A549 (cell line): ENCODE data around the gene KRT7.

Experiments
- CBX8 ChIP-seq: fragments of 200-600 bp; sonication (generic); IDR thresholded peaks from 2 replicates; pipeline ENCODE4 v1.6.1; 2016
- CHD4 ChIP-seq: fragments of 200-600 bp; sonication (generic); IDR thresholded peaks from 2 replicates; pipeline ENCODE4 v1.6.1; 2016; ENCODE audit warnings: antibody characterized with exemption, mild to moderate bottlenecking, borderline replicate concordance
- HOXA7 ChIP-seq: fragments of 250-450 bp; sonication (Bioruptor Pico); IDR thresholded peaks from 2 replicates; pipeline ENCODE4 v1.5.0; 2020; ENCODE audit warnings: mild to moderate bottlenecking, moderate library complexity
- MAZ ChIP-seq: fragments of 150-350 bp; IDR thresholded peaks from 2 replicates; pipeline ENCODE4 v1.6.1; 2014; ENCODE audit warnings: antibody characterized with exemption, low read depth, low read length, borderline replicate concordance
- NR3C1 ChIP-seq: fragments of >200 bp; sonication (Bioruptor Twin); formaldehyde crosslinking; IDR thresholded peaks from 3 replicates; pipeline ENCODE4 v1.6.1; 2017
- POLR2A ChIP-seq: IDR thresholded peaks from 2 replicates; pipeline ENCODE4 v1.6.1; 2012; ENCODE audit warnings: mild to moderate bottlenecking, low read length
- RAD21 ChIP-seq, 2 experiments: fragments of >200 bp in 1 of 2; sonication (Bioruptor Twin) in 1 of 2; formaldehyde crosslinking in 1 of 2; IDR thresholded peaks in 1 of 2; conservative IDR thresholded peaks in 1 of 2; 2 replicates in 1 of 2; 3 replicates in 1 of 2; pipeline ENCODE4 v1.6.1; 2012 to 2018; ENCODE audit warnings: inconsistent platforms in 1 of 2
- RFX5 ChIP-seq: fragments of 450-650 bp; IDR thresholded peaks from 2 replicates; pipeline ENCODE4 v1.7.1; 2014; ENCODE audit warnings: antibody characterized with exemption, mild to moderate bottlenecking, moderate library complexity
- SMC3 ChIP-seq: fragments of >200 bp; sonication (Bioruptor Twin); formaldehyde crosslinking; IDR thresholded peaks from 3 replicates; pipeline ENCODE4 v1.6.1; 2018; ENCODE audit warnings: inconsistent platforms
- ZSCAN20 ChIP-seq: fragments of 250-450 bp; sonication (Bioruptor Pico); IDR thresholded peaks from 2 replicates; pipeline ENCODE4 v1.8.0; 2022; ENCODE audit warnings: mild to moderate bottlenecking, moderate library complexity
- TF ChIP-seq, protein P1 (sequence below): fragments of >200 bp; sonication (Bioruptor Twin); formaldehyde crosslinking; IDR thresholded peaks from 3 replicates; pipeline ENCODE4 v1.5.1; 2016
- TF ChIP-seq, protein P2 (sequence below): IDR thresholded peaks from 2 replicates; pipeline ENCODE4 v1.6.1; 2012
- TF ChIP-seq, protein P3 (sequence below): fragments of 150-350 bp; IDR thresholded peaks from 2 replicates; pipeline ENCODE4 v1.6.1; 2014; ENCODE audit warnings: low read depth, mild to moderate bottlenecking, low read length
- TF ChIP-seq, protein P4 (sequence below): IDR thresholded peaks from 2 replicates; pipeline ENCODE4 v1.6.1; 2012

DNA sequence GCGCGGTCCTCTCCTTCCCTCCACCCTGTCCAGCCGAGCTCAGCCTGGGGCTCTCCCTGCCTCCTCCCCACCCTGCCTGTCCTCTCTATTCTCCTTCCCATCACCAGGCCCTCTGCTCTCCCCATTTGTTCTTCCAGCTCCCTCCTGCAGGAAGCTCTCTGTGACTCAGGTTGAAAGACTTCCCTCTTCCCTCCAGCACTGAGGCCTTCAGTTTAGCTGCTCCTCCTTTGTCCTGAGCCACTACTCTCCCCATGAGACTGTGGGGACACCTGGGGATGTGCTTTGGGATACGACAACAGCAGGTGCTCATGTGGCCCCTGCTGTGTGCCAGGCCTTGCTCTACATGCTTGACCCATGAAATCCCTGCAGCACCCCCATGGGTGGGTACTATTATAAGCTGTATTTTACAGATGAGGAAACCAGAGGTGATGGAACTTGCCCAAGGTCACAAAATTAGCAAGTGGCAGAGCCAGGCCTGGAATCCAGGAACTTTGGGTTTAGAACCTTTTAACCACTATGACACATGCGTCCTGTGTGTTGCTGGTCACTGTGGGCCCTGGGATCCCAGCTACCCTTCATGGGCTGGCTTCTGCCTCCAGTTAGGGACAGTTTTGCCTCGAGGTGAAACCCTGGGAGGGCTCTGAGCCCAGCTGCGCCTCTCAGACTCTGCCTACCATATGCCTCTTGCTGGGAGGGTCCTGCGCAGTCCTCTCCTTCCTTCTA lies 46.8 kb upstream of the KRT7 start:
- TF ChIP-seq NR3C1 (no peak), ZSCAN20 (CRISPR knock-in tag) (no peak), RFX5 (no peak), CBX8 (no peak), POLR2A (no peak), SMC3 (no peak), CHD4 (no peak), MAZ (no peak), RAD21 (conservative IDR thresholded peaks at IDR 0.05 in 1 of 2, IDR thresholded peaks at IDR 0.05 in 1 of 2) (no peak), HOXA7 (no peak)
- TF ChIP-seq, protein P1, sequence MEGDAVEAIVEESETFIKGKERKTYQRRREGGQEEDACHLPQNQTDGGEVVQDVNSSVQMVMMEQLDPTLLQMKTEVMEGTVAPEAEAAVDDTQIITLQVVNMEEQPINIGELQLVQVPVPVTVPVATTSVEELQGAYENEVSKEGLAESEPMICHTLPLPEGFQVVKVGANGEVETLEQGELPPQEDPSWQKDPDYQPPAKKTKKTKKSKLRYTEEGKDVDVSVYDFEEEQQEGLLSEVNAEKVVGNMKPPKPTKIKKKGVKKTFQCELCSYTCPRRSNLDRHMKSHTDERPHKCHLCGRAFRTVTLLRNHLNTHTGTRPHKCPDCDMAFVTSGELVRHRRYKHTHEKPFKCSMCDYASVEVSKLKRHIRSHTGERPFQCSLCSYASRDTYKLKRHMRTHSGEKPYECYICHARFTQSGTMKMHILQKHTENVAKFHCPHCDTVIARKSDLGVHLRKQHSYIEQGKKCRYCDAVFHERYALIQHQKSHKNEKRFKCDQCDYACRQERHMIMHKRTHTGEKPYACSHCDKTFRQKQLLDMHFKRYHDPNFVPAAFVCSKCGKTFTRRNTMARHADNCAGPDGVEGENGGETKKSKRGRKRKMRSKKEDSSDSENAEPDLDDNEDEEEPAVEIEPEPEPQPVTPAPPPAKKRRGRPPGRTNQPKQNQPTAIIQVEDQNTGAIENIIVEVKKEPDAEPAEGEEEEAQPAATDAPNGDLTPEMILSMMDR: no peak
- TF ChIP-seq, protein P2, sequence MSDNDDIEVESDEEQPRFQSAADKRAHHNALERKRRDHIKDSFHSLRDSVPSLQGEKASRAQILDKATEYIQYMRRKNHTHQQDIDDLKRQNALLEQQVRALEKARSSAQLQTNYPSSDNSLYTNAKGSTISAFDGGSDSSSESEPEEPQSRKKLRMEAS: no peak
- TF ChIP-seq, protein P3, sequence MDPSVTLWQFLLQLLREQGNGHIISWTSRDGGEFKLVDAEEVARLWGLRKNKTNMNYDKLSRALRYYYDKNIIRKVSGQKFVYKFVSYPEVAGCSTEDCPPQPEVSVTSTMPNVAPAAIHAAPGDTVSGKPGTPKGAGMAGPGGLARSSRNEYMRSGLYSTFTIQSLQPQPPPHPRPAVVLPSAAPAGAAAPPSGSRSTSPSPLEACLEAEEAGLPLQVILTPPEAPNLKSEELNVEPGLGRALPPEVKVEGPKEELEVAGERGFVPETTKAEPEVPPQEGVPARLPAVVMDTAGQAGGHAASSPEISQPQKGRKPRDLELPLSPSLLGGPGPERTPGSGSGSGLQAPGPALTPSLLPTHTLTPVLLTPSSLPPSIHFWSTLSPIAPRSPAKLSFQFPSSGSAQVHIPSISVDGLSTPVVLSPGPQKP: no peak
- TF ChIP-seq, protein P4, sequence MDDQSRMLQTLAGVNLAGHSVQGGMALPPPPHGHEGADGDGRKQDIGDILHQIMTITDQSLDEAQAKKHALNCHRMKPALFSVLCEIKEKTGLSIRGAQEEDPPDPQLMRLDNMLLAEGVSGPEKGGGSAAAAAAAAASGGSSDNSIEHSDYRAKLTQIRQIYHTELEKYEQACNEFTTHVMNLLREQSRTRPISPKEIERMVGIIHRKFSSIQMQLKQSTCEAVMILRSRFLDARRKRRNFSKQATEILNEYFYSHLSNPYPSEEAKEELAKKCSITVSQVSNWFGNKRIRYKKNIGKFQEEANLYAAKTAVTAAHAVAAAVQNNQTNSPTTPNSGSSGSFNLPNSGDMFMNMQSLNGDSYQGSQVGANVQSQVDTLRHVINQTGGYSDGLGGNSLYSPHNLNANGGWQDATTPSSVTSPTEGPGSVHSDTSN: no peak
